GM12878 (cell line): ENCODE data around the gene B4GALT7. TPM values are rescaled to one million over a fixed set of nuclear protein-coding genes. Genes with fewer than 3 reads are reported as not detected.
A peak's percentile ranks its signal among the peaks of the same experiment; 100 is the strongest.

Experiments used
- ATF3 ChIP-seq: IDR thresholded peaks from 2 replicates; pipeline ENCODE4 v1.6.1; 2011; ENCODE audit warnings: low read depth, mild to moderate bottlenecking, low read length, moderate library complexity, borderline replicate concordance; ENCODE audit errors: extremely low read depth
- EED ChIP-seq: sonication (generic); IDR thresholded peaks from 2 replicates; pipeline ENCODE4 v1.6.1; 2016; ENCODE audit warnings: antibody characterized with exemption, low read depth
- GABPA ChIP-seq: IDR thresholded peaks from 2 replicates; pipeline ENCODE4 v1.6.1; 2014; ENCODE audit warnings: antibody characterized with exemption, low read depth, mild to moderate bottlenecking, inconsistent platforms
- HCFC1 ChIP-seq: fragments of 150-350 bp; IDR thresholded peaks from 2 replicates; pipeline ENCODE4 v1.6.1; 2014; ENCODE audit warnings: low read length
- HDAC6 ChIP-seq: fragments of 200-600 bp; sonication (generic); IDR thresholded peaks from one replicate; pipeline ENCODE4 v1.8.0; 2017; ENCODE audit warnings: antibody characterized with exemption; ENCODE audit not compliant: unreplicated experiment
- IRF4 ChIP-seq: IDR thresholded peaks from 2 replicates; pipeline ENCODE4 v1.6.1; 2011; ENCODE audit warnings: low read depth, low read length
- MAX ChIP-seq: IDR thresholded peaks from 2 replicates; pipeline ENCODE4 v1.6.1; 2012; ENCODE audit warnings: low read depth, low read length, improper control_type of control experiment
- PRDM15 ChIP-seq: fragments of 450-650 bp; formaldehyde crosslinking; IDR thresholded peaks from 2 replicates; pipeline ENCODE4 v1.4.0; 2020; ENCODE audit warnings: mild to moderate bottlenecking, moderate library complexity
- SREBF1 ChIP-seq: IDR thresholded peaks from 2 replicates; pipeline ENCODE4 v1.6.1; 2012; ENCODE audit warnings: mild to moderate bottlenecking, low read length
- STAT1 ChIP-seq: fragments of 450-650 bp; conservative IDR thresholded peaks from 2 replicates; pipeline ENCODE4 v1.6.1; 2014; ENCODE audit warnings: antibody characterized with exemption, mild to moderate bottlenecking
- SUPT20H ChIP-seq: IDR thresholded peaks from 2 replicates; pipeline ENCODE4 v1.6.1; 2011; ENCODE audit warnings: low read depth, mild to moderate bottlenecking, low read length, moderate library complexity, borderline replicate concordance; ENCODE audit not compliant: control insufficient read depth
- WRNIP1 ChIP-seq: IDR thresholded peaks from 2 replicates; pipeline ENCODE4 v1.6.1; 2011; ENCODE audit warnings: low read depth, low read length, improper control_type of control experiment, borderline replicate concordance
- YY1 ChIP-seq: IDR thresholded peaks from 2 replicates; pipeline ENCODE4 v1.6.1; 2011; ENCODE audit warnings: low read depth, mild to moderate bottlenecking, low read length
- ZNF207 ChIP-seq: fragments of 450-650 bp; IDR thresholded peaks from 2 replicates; pipeline ENCODE4 v1.6.1; 2014; ENCODE audit warnings: antibody characterized with exemption, mild to moderate bottlenecking, borderline replicate concordance
- ZNF384 ChIP-seq: IDR thresholded peaks from 2 replicates; pipeline ENCODE4 v1.6.1; 2012; ENCODE audit warnings: low read depth, mild to moderate bottlenecking, low read length, improper control_type of control experiment, borderline replicate concordance
- ZNF592 ChIP-seq: fragments of 450-650 bp; IDR thresholded peaks from 2 replicates; pipeline ENCODE4 v1.6.1; 2017; ENCODE audit warnings: mild to moderate bottlenecking, moderate library complexity
- ZNF687 ChIP-seq: fragments of 450-650 bp; IDR thresholded peaks from 2 replicates; pipeline ENCODE4 v1.6.1; 2017; ENCODE audit warnings: mild to moderate bottlenecking, moderate library complexity
- polyA plus RNA-seq, 11 experiments: library from polyadenylated mRNA; depleted of rRNA in 4 of 11; unstranded in 6 of 11; stranded (reverse) in 5 of 11; fragments of >200 nt; fragmentation: Nextera tagmentation in 4 of 11; fragmentation: Illumina TruSeq in 1 of 11; extraction: Ambion mirVana in 4 of 11; extraction: Trizol in 1 of 11; gene quantifications; 1 replicate in 1 of 11; 2 replicates in 10 of 11; pipeline versions ENCODE4 v1.2.1 to v1.2.3, GENCODE V29; 2011 to 2016; ENCODE audit warnings: inconsistent platforms in 2 of 11, missing spikeins in 2 of 11, low read depth in 1 of 11
- total RNA-seq, 4 experiments: library from RNA; depleted of rRNA in 3 of 4; stranded (reverse); fragments of >200 nt in 3 of 4; fragmentation: Illumina TruSeq in 1 of 4; extraction: Trizol in 1 of 4; gene quantifications; 2 replicates each; pipeline versions ENCODE4 v1.2.1 to v1.2.3, GENCODE V29; 2013 to 2021

B4GALT7 gene
- total and polyA plus RNA-seq, 10 of the 15 experiments (the other 5 are each of a cell fraction or from before 2014, with no cell fraction given) = 0.34 to 27.3 (median 16.4) TPM

- TF ChIP-seq SUPT20H = no peak
- TF ChIP-seq ZNF207 = peak; percentile 91
- TF ChIP-seq HDAC6 = no peak
- TF ChIP-seq ATF3 = no peak
- TF ChIP-seq EED = no peak
- peak; percentile 69; the same call in 1 of the 2 replicates for TF ChIP-seq GABPA
- 0 out of 2 replicates have a peak, but pooled peaks have one; percentile 30 for TF ChIP-seq STAT1
- TF ChIP-seq HCFC1 = peak; percentile 91
- TF ChIP-seq MAX = peak; percentile 64
- TF ChIP-seq ZNF384 = no peak
- TF ChIP-seq WRNIP1 = no peak
- no peak for TF ChIP-seq ZNF592
- TF ChIP-seq PRDM15 (CRISPR knock-in tag) = no peak
- peak; percentile 32; the same call in 1 of the 2 replicates for TF ChIP-seq IRF4
- peak; percentile 92 for TF ChIP-seq YY1
- TF ChIP-seq SREBF1 = no peak
- peak; percentile 75; the same call in 1 of the 2 replicates for TF ChIP-seq ZNF687
These were observed at the start of gene B4GALT7 (continued) for GRCh38 chr5:177599731-177600507.
